ENCODE measurements around the gene LBH.
A peak's percentile ranks its signal among the peaks of the same experiment; 100 is the strongest.
"Not testable (repeated sequence)": the region's sequence is repeated elsewhere in the genome, so short reads cannot be mapped to it uniquely, and the experiment has no call there.

LBH gene

DNA sequence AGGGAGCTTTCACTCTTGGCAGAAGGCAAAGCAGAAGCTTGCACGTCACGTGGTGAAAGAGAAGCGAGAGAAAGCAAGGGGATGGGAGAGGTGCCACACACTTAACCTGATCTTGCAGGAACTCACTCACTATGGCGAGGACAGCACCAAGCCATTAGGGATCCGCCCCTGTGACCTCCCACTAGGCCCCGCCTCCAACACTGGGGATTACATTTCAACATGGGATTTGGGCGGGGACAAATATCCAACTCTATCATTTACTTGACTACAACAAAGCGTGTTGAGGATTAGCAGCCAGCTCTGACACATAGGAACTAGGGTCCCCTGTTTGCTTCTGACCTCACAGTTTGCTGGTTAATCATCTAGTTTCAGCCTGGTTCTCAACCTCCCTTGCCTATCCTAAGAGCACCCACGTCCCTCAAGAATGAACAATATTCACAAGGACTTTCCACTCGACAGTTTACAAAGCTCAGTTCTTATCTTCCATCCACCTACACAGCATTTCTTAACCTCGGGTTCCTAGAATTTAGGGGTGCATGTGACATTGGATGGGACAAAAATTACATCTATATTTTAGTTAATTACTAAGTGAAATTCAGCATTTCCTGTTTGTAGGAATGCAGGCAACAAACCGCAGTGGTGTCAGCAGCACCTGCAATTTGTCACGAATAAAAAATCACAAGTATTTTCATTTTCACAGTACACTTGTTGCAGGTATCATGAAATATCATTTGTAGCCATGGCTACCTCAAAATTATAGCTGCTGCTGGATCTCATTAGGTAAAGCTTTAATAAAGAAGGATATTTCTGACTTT, 36.0 kb downstream of the LBH start:
- Histone ChIP-seq H3K27ac (ENCODE audit: insufficient read depth in 1 of 2, low read depth in 1 of 2, low read length in 2 of 2, poor library complexity in 1 of 2, severe bottlenecking in 2 of 2) (no peak overlapping the region), H3K9me3 (ENCODE audit: control extremely low read depth in 1 of 5, control insufficient read depth in 4 of 5, insufficient read depth in 2 of 5, low read depth in 1 of 5, low read length in 4 of 5) (no peaks in the 10 kb centered on the region), H3K36me3 (ENCODE audit: control insufficient read depth in 4 of 4, insufficient read depth in 4 of 4, low read length in 3 of 4) (no peaks in the 10 kb centered on the region), H3K4me3 (ENCODE audit: control insufficient read depth in 1 of 7, extremely low read depth in 1 of 7, insufficient read depth in 4 of 7, low read depth in 2 of 7, low read length in 6 of 7) (no peak overlapping the region), H3K4me1 (ENCODE audit: control extremely low read depth in 1 of 4, control insufficient read depth in 4 of 4, insufficient read depth in 4 of 4, low read length in 3 of 4) (peaks cover 0 to 27% (median 16%) of the 10 kb centered on the region in 4 experiments), H3K27me3 (replicated peaks in 2 of 5; ENCODE audit: control insufficient read depth in 4 of 5, insufficient read depth in 5 of 5, low read length in 4 of 5) (no peaks in the 10 kb centered on the region)
- 96% methylated on average over 10 of the region's 13 CpGs for WGBS (ENCODE audit: insufficient coverage)
- no peak for DNase-seq
- ChIA-PET CTCF (interaction anchor here (0.6 to 3.1 kb wide), 4 partner anchors 19 to 445 kb away, joined by 3 to 8 read pairs (median 4); partner anchors contain the start of gene LBH), POLR2A (interaction anchor here (0.6 to 1.0 kb wide), 3 partner anchors 15 to 97 kb away, joined by 3 to 5 read pairs (median 3); no protein-coding TSS in a partner anchor)

GRCh38 chr2:30268296-30268871, 37.0 kb downstream of the LBH start:
- WGBS (ENCODE audit: insufficient coverage), result 97% methylated on average over 5 of the region's 5 CpGs
- no peaks in the 10 kb centered on the region for H3K36me3 ChIP-seq (ENCODE audit: control insufficient read depth in 4 of 4, insufficient read depth in 4 of 4, low read length in 3 of 4)
- ChIA-PET POLR2A (no interaction called here), CTCF (interaction anchor here (1.3 to 3.1 kb wide), 3 partner anchors 18 to 444 kb away, joined by 3 to 8 read pairs (median 6); partner anchors contain the start of gene LBH)
- DNase-seq, result no peak
- H3K27me3 ChIP-seq (replicated peaks in 2 of 5; ENCODE audit: control insufficient read depth in 4 of 5, insufficient read depth in 5 of 5, low read length in 4 of 5), result no peaks in the 10 kb centered on the region
- H3K27ac ChIP-seq (ENCODE audit: insufficient read depth in 1 of 2, low read depth in 1 of 2, low read length in 2 of 2, poor library complexity in 1 of 2, severe bottlenecking in 2 of 2), result no peak overlapping the region
- no peaks in the 10 kb centered on the region for H3K9me3 ChIP-seq (ENCODE audit: control extremely low read depth in 1 of 5, control insufficient read depth in 4 of 5, insufficient read depth in 2 of 5, low read depth in 1 of 5, low read length in 4 of 5)
- no peak overlapping the region for H3K4me3 ChIP-seq (ENCODE audit: control insufficient read depth in 1 of 7, extremely low read depth in 1 of 7, insufficient read depth in 4 of 7, low read depth in 2 of 7, low read length in 6 of 7)
- peaks cover 0 to 27% (median 16%) of the 10 kb centered on the region in 4 experiments for H3K4me1 ChIP-seq (ENCODE audit: control extremely low read depth in 1 of 4, control insufficient read depth in 4 of 4, insufficient read depth in 4 of 4, low read length in 3 of 4)

DNA sequence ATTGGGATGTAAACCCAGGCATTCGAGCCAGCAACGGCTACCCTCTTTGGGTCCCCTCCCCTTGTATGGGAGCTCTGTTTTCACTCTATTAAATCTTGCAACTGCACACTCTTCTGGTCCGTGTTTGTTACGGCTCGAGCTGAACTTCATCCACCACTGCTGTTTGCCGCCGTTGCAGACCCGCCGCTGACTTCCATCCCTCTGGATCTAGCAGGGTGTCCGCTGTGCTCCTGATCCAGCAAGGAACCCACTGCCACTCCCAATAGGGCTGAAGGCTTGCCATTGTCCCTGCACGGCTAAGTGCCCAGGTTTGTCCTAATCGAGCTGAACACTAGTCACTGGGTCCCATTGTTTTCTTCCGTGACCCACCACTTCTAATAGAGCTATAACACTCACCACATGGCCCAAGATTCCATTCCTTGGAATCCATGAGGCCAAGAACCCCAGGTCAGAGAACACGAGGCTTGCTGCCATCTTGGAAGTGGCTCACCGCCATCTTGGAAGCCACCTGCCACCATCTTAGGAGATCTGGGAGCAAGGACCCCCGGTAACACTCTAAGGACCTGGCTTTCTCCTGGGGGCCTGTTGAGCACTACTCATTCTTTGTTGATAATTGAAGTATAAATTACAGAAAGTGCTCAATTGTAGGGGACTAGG, 37.9 kb downstream of the LBH start:
- H3K4me1 ChIP-seq (ENCODE audit: control extremely low read depth in 1 of 4, control insufficient read depth in 4 of 4, insufficient read depth in 4 of 4, low read length in 3 of 4), result peaks cover 0 to 27% (median 16%) of the 10 kb centered on the region in 4 experiments
- DNase-seq; H3K9me3 ChIP-seq (ENCODE audit: control extremely low read depth in 1 of 5, control insufficient read depth in 4 of 5, insufficient read depth in 2 of 5, low read depth in 1 of 5, low read length in 4 of 5); H3K27me3 ChIP-seq (replicated peaks in 2 of 5; ENCODE audit: control insufficient read depth in 4 of 5, insufficient read depth in 5 of 5, low read length in 4 of 5); H3K4me3 ChIP-seq (ENCODE audit: control insufficient read depth in 1 of 7, extremely low read depth in 1 of 7, insufficient read depth in 4 of 7, low read depth in 2 of 7, low read length in 6 of 7); POLR2A ChIA-PET; H3K36me3 ChIP-seq (ENCODE audit: control insufficient read depth in 4 of 4, insufficient read depth in 4 of 4, low read length in 3 of 4); H3K27ac ChIP-seq (ENCODE audit: insufficient read depth in 1 of 2, low read depth in 1 of 2, low read length in 2 of 2, poor library complexity in 1 of 2, severe bottlenecking in 2 of 2): not testable (repeated sequence)
- 97% methylated on average over 13 of the region's 16 CpGs for WGBS (ENCODE audit: insufficient coverage)
- CTCF ChIA-PET, result interaction anchor here (3.1 kb wide), 1 partner anchor 17 kb away, joined by 8 read pairs; no protein-coding TSS in a partner anchor

GRCh38 chr2:30269771-30270145, 38.4 kb downstream of the LBH start:
- Histone ChIP-seq H3K36me3 (ENCODE audit: control insufficient read depth in 4 of 4, insufficient read depth in 4 of 4, low read length in 3 of 4) (no peaks in the 10 kb centered on the region), H3K27ac (ENCODE audit: insufficient read depth in 1 of 2, low read depth in 1 of 2, low read length in 2 of 2, poor library complexity in 1 of 2, severe bottlenecking in 2 of 2) (no peak overlapping the region), H3K27me3 (replicated peaks in 2 of 5; ENCODE audit: control insufficient read depth in 4 of 5, insufficient read depth in 5 of 5, low read length in 4 of 5) (no peaks in the 10 kb centered on the region), H3K9me3 (ENCODE audit: control extremely low read depth in 1 of 5, control insufficient read depth in 4 of 5, insufficient read depth in 2 of 5, low read depth in 1 of 5, low read length in 4 of 5) (no peaks in the 10 kb centered on the region), H3K4me1 (ENCODE audit: control extremely low read depth in 1 of 4, control insufficient read depth in 4 of 4, insufficient read depth in 4 of 4, low read length in 3 of 4) (peaks cover 0 to 27% (median 16%) of the 10 kb centered on the region in 4 experiments), H3K4me3 (ENCODE audit: control insufficient read depth in 1 of 7, extremely low read depth in 1 of 7, insufficient read depth in 4 of 7, low read depth in 2 of 7, low read length in 6 of 7) (no peak overlapping the region)
- CTCF ChIA-PET, result no interaction called here
- WGBS (ENCODE audit: insufficient coverage), result 94% methylated on average over 5 of the region's 5 CpGs
- DNase-seq, result no peak
- POLR2A ChIA-PET, result no interaction called here

- H3K9me3 ChIP-seq (ENCODE audit: control extremely low read depth in 1 of 5, control insufficient read depth in 4 of 5, insufficient read depth in 2 of 5, low read depth in 1 of 5, low read length in 4 of 5), result no peaks in the 10 kb centered on the region
- H3K27ac ChIP-seq (ENCODE audit: insufficient read depth in 1 of 2, low read depth in 1 of 2, low read length in 2 of 2, poor library complexity in 1 of 2, severe bottlenecking in 2 of 2), result no peak overlapping the region
- WGBS (ENCODE audit: insufficient coverage), result 94% methylated on average over 3 of the region's 3 CpGs
- H3K36me3 ChIP-seq (ENCODE audit: control insufficient read depth in 4 of 4, insufficient read depth in 4 of 4, low read length in 3 of 4), result no peaks in the 10 kb centered on the region
- DNase-seq, result no peak
- CTCF ChIA-PET, result no interaction called here
- H3K4me1 ChIP-seq (ENCODE audit: control extremely low read depth in 1 of 4, control insufficient read depth in 4 of 4, insufficient read depth in 4 of 4, low read length in 3 of 4), result peaks cover 0 to 27% (median 16%) of the 10 kb centered on the region in 4 experiments
- no peak overlapping the region for H3K4me3 ChIP-seq (ENCODE audit: control insufficient read depth in 1 of 7, extremely low read depth in 1 of 7, insufficient read depth in 4 of 7, low read depth in 2 of 7, low read length in 6 of 7)
- no peaks in the 10 kb centered on the region for H3K27me3 ChIP-seq (replicated peaks in 2 of 5; ENCODE audit: control insufficient read depth in 4 of 5, insufficient read depth in 5 of 5, low read length in 4 of 5)
- POLR2A ChIA-PET, result interaction anchor here (0.6 kb wide), 1 partner anchor 32 kb away, joined by 6 read pairs; no protein-coding TSS in a partner anchor
Observed at GRCh38 chr2:30270166-30270565, 38.8 kb downstream of the LBH start.

DNA sequence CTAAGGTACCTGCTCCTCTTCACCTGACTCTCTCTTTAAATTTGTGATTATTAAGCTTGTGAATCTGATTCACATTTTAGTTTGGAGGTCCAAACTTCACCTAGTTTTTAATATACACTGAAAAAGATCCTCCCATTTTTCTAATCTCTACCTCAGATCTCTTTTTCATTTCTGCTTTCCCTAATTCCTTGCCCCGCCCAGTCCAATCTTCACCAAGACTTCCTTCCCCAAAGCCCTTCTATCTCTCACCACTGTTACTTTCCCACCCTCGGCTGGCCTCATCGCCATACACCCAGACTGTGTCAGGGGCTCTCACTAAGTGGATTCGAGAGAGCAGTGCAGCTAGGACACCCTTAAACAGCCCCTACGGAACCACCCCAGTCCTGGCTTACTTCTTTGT, 40.0 kb downstream of the LBH start:
- POLR2A ChIA-PET, result interaction anchor here (0.7 kb wide), 1 partner anchor 11 kb away, joined by 3 read pairs; no protein-coding TSS in a partner anchor
- peak; percentile 21 to 26 (median 23) for DNase-seq

More for the DNA sequence above, 40.0 kb downstream of the LBH start:
- no peaks in the 10 kb centered on the region for H3K9me3 ChIP-seq (ENCODE audit: control extremely low read depth in 1 of 5, control insufficient read depth in 4 of 5, insufficient read depth in 2 of 5, low read depth in 1 of 5, low read length in 4 of 5)
- H3K4me1 ChIP-seq (ENCODE audit: control extremely low read depth in 1 of 4, control insufficient read depth in 4 of 4, insufficient read depth in 4 of 4, low read length in 3 of 4), result peaks cover 0 to 18% (median 9%) of the 10 kb centered on the region in 4 experiments
- no peaks in the 10 kb centered on the region for H3K27me3 ChIP-seq (replicated peaks in 2 of 5; ENCODE audit: control insufficient read depth in 4 of 5, insufficient read depth in 5 of 5, low read length in 4 of 5)
- H3K4me3 ChIP-seq (ENCODE audit: control insufficient read depth in 1 of 7, extremely low read depth in 1 of 7, insufficient read depth in 4 of 7, low read depth in 2 of 7, low read length in 6 of 7), result no peak overlapping the region
- 51% methylated on average over 5 of the region's 5 CpGs for WGBS (ENCODE audit: insufficient coverage)
- H3K27ac ChIP-seq (ENCODE audit: insufficient read depth in 1 of 2, low read depth in 1 of 2, low read length in 2 of 2, poor library complexity in 1 of 2, severe bottlenecking in 2 of 2), result no peak overlapping the region
- no peaks in the 10 kb centered on the region for H3K36me3 ChIP-seq (ENCODE audit: control insufficient read depth in 4 of 4, insufficient read depth in 4 of 4, low read length in 3 of 4)
- CTCF ChIA-PET, result interaction anchor here (1.1 kb wide), 1 partner anchor 10 kb away, joined by 4 read pairs; no protein-coding TSS in a partner anchor
